GM21381 (cell line): Measurements from ENCODE around the gene SLC7A6OS.

Experiments used
- ATAC-seq: cut with Tn5 transposase; IDR thresholded peaks from one replicate; pipeline ENCODE4 v1.9.1; 2021; ENCODE audit warnings: mild to moderate bottlenecking, moderate library complexity; ENCODE audit not compliant: unreplicated experiment

Gene SLC7A6OS

DNA sequence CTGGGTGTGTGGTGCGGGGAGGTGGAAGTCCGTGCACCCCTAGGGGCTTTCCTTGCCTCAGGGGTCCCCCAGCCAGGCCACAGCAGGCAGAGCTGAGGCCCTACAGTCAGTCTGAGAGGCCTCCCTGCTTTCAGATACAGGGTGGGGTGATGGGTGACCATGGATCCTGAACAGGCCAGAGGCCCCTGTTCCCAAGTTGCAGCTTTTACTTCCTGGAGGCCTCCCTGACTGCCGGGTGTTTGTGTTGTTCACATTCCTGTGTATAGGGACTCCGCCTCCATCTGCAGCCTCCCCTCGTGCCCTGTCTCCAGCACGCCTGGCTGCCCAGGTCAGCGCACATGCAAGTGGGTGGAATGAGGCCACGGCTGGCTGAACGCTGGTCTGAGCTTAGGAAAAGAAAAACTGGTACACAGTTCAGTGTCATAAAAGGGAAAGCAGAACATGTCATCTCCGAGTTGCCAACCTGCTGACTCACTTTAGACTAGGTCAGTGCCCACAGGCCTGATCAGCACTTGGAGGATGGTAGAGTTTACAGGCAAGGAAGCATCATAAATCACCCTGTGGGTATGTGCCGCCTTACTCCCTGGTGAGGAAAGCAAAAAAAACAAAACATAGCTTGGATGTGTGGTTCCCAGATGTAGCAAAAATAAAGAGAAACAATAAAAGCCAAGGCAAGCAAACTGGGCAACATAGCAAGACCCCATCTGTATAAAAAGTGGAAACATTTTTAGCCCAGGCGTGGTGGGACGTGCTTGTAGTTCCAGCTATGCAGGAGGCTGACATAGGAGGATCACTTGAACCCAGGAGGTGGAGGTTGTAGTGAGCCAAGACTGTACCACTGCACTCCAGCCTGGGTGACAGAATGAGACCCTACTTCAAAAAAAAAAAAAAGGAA lies 52.6 kb downstream of the SLC7A6OS start:
- no peak for ATAC-seq

DNA sequence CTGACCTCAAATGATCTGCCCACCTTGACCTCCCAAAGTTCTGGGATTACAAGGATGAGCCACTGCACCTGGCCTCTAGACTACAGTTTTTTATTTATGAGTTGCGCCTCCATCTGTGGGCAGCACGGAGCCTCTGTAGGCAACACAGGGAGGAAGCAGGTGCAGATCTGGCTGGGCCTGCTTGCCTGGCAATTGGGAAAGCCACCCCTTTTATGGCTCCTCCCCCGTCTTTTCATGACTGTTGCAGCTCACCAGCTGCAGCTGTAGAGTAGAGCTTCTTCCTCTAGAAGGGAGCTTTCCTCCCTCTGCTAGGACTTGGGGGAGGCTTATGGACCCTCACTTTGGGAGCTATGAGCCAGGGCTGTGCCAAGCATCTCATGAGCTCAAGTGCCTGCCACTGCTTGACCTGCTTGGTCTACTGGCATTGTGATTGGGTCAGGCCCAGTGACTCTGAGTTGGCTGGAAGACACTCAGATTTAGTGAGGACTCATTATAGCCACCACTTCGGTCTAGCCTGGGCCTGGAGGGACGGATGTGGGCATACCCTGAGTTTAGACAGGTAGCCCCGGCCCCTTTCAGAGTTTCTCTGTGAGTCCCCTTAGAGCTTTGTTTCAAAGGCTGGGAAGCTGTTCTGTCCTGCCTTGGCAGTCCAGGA lies 53.4 kb downstream of the SLC7A6OS start:
- no peak for ATAC-seq

DNA sequence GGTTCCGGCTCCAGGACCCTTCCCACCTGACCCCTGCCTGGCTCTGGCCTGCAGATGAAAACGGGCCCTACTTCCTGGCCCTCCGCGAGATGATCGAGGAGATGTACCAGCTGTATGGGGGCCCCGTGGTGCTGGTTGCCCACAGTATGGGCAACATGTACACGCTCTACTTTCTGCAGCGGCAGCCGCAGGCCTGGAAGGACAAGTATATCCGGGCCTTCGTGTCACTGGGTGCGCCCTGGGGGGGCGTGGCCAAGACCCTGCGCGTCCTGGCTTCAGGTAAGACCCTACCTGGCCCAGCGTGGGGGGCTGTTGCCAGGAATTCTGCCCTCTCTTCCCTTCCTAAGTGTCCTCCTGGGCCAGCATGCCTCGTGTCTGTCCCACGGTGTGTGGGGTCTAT lies 55.0 kb downstream of the SLC7A6OS start:
- no peak for ATAC-seq

DNA sequence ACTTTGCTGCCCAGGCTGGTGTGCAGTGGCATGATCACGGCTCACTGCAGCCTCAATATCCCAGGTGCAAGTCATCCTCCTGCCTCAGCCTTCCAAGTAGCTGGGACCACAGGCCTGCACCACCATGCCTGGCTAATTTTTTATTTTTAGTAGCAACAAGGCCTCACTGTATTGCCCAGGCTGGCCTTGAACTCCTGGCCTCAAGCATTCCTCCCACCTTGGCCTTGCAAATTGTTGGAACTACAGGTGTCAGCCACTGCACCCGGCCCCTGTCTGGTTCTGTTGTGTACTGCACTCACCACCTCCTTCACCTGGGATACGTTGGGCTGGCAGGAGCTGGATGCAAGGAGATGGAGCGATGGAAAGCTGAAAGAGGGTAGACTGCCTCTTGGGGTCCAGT lies 57.0 kb downstream of the SLC7A6OS start:
- ATAC-seq, result no peak

DNA sequence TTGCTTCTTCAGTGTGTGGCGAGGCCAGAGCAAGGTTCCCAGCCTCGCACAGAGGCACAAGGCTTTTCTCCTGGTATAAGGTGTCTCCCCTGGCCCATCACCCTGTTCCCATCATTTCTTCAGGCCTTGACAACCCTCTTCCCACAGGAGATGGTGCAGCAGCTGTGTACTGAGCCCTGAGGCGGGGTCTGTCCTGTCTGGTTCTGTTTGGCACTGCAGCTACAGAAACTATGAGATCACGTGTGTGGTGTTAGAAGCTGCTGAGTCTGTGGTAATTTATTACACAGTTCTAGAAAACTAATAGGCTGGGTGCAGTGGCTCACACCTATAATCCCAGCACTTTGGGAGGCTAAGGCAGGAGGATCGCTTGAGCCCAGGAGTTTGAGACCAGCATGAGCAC lies 58.4 kb downstream of the SLC7A6OS start:
- no peak for ATAC-seq

DNA sequence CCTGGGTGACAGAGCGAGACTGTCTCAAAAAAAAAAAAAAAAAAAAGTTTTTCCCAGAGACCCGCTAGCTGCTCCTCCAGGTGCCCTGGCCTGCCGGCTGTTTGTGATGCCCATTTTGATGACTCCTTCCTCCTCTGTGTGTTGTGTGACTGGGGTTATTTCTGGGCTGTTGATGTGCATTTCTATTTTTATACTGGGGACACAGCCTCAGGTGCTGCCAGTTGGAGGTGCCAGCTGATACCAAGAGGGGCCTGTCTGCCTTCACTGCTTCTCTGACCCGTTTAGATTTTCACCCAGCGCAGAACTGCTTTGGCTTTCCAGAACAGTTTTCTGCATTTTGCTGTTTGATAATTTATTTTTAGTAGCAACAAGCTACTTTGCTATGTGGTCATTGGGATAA lies 58.9 kb downstream of the SLC7A6OS start:
- no peak for ATAC-seq

DNA sequence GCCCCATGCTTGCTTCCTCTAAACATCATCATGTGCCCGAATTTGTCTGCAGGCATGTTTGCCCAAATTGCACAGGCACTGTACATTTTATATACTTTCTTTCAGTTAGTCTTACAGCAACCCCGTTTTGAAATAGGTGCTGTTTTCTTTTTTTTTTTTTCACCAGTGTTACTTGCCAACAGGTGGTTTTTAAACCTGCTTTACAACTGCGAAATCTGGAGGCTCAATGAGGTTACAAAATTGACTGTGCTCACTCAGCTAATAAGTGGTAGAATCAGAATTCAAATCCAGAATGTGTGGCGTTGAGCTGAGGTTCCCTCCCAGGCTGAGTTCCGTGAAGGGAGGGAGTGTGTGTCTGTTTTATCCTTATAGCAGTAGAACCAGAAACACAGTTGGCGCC lies 59.8 kb downstream of the SLC7A6OS start:
- ATAC-seq, result no peak

DNA sequence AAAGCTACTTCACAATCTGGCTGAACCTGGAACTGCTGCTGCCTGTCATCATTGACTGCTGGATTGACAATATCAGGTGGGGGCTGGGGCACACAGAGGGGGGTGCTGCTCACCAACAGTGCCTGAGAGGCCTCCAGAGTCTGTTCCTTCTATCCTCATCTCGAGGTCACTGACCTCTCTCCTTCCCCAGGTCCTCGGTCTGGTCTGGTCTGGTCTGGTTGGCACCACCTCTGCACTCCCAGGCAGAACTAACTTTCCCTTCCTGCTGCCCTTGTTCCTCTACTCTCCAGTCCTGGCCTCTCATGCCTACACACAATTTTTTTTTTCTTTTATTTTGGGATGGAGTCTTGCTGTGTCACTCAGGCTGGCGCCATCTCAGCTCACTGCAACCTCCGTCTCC lies 61.4 kb downstream of the SLC7A6OS start:
- no peak for ATAC-seq
